CD4-positive, alpha-beta T cell (primary cell): ENCODE data around the gene NOD1. TPM values are rescaled to one million over a fixed set of nuclear protein-coding genes. Genes with fewer than 3 reads are reported as not detected.

Experiments
- ATAC-seq: fragments of 200-7000 bp; cut with Tn5 transposase; one replicate; pipeline ENCODE4 v1.10.0; 2022; ENCODE audit warnings: mild to moderate bottlenecking; ENCODE audit not compliant: poor library complexity
- CTCF ChIA-PET: fragments of 350-600 bp; sonication (Branson Sonifier 250); formaldehyde crosslinking; loops from one replicate; lab custom pipeline; 2021; ENCODE audit warnings: antibody characterized with exemption, inconsistent platforms; lab: Charles Lee
- POLR2A ChIA-PET: fragments of 350-600 bp; sonication (Branson Sonifier 250); formaldehyde crosslinking; loops from one replicate; lab custom pipeline; 2021; ENCODE audit warnings: antibody characterized with exemption, inconsistent platforms; lab: Charles Lee
- DNase-seq, 14 experiments: peaks; one replicate each; pipeline ENCODE4 v3.0.0-alpha.2; 2013 to 2020; ENCODE audit warnings: mixed read lengths in 2 of 14
- H3K27ac ChIP-seq, 2 donors: one replicate each; pipeline versions ENCODE4 v1.5.1 to v1.7.0; 2013; ENCODE audit warnings: low read length in 2 of 2, low read depth in 1 of 2, mild to moderate bottlenecking in 1 of 2
- H3K27me3 ChIP-seq, 2 experiments: 1 replicate in 1 of 2; 2 replicates in 1 of 2; pipeline versions ENCODE4 v1.6.1 to v1.7.0; 2013; ENCODE audit warnings: low read length in 2 of 2, control low read depth in 1 of 2, mild to moderate bottlenecking in 1 of 2, moderate library complexity in 1 of 2; ENCODE audit not compliant: insufficient read depth in 2 of 2, control insufficient read depth in 1 of 2
- H3K36me3 ChIP-seq: one replicate; pipeline ENCODE4 v1.6.1; 2013; ENCODE audit warnings: low read length, control low read depth; ENCODE audit not compliant: insufficient read depth
- H3K4me1 ChIP-seq: one replicate; pipeline ENCODE4 v1.6.1; 2013; ENCODE audit warnings: low read length, control low read depth; ENCODE audit not compliant: insufficient read depth
- H3K4me3 ChIP-seq: one replicate; pipeline ENCODE4 v1.5.1; 2013; ENCODE audit warnings: mild to moderate bottlenecking, low read length, moderate library complexity
- H3K9me3 ChIP-seq, 2 experiments: 1 replicate in 1 of 2; 2 replicates in 1 of 2; pipeline versions ENCODE4 v1.6.1 to v1.7.0; 2013; ENCODE audit warnings: low read length in 2 of 2, mild to moderate bottlenecking in 2 of 2, control low read depth in 1 of 2, moderate library complexity in 1 of 2; ENCODE audit not compliant: control insufficient read depth in 1 of 2, insufficient read depth in 1 of 2
- H3K27ac Mint-ChIP-seq: one replicate; pipeline ENCODE4 v1.8.0; 2020; ENCODE audit warnings: mixed read lengths
- H3K27me3 Mint-ChIP-seq: one replicate; pipeline ENCODE4 v1.8.0; 2021; ENCODE audit warnings: mixed read lengths
- H3K36me3 Mint-ChIP-seq: one replicate; pipeline ENCODE4 v1.8.0; 2021; ENCODE audit warnings: low read depth, mixed read lengths
- H3K4me1 Mint-ChIP-seq: one replicate; pipeline ENCODE4 v1.8.0; 2021; ENCODE audit warnings: low read depth, mixed read lengths
- H3K4me3 Mint-ChIP-seq: one replicate; pipeline ENCODE4 v1.8.0; 2020; ENCODE audit warnings: mild to moderate bottlenecking, mixed read lengths
- H3K9me3 Mint-ChIP-seq: one replicate; pipeline ENCODE4 v1.8.0; 2020; ENCODE audit warnings: mixed read lengths
- intact Hi-C, 2 experiments: fragments of 100-400 bp; cut with DNase I in 1 of 2; cut with micrococcal nuclease in 1 of 2; formaldehyde crosslinking; loops; one replicate each; pipeline versions ENCODE4 v1.15.1 to v1.9.0; 2023 to 2025; cut with DNase I, micrococcal nuclease
- total RNA-seq, 174 experiments: library from RNA in 2 of 174; stranded (reverse) in 2 of 174; gene quantifications; one replicate each; pipeline ENCODE4 v1.2.3 and lab custom pipeline; 2021 to 2026
- TF ChIP-seq, protein P1 (sequence below): fragments of 200-600 bp; IDR thresholded peaks from one replicate; pipeline ENCODE4 v1.8.0; 2022; ENCODE audit warnings: antibody characterized with exemption, mild to moderate bottlenecking

NOD1 gene
- total RNA-seq, 2 experiments from 2014 or later = 11.6 to 12.6 TPM

- Histone ChIP-seq H3K27ac (no peak overlapping the region), H3K9me3 (no peaks in the 10 kb centered on the region), H3K36me3 (no peaks in the 10 kb centered on the region), H3K4me3 (no peak overlapping the region), H3K27me3 (no peaks in the 10 kb centered on the region), H3K4me1 (peaks cover 25% of the 10 kb centered on the region)
- Mint-ChIP-seq H3K4me1 (peaks cover 47% of the 10 kb centered on the region), H3K27ac (no peak overlapping the region), H3K27me3 (no peaks in the 10 kb centered on the region), H3K36me3 (peaks cover 9% of the 10 kb centered on the region), H3K9me3 (no peaks in the 10 kb centered on the region), H3K4me3 (no peak overlapping the region)
- DNase-seq = no peak
- ATAC-seq = no peak
- ChIA-PET POLR2A (interaction anchor here (1.4 kb wide), 1 partner anchor 12 kb away, joined by 5 read pairs; the partner anchor contains the start of gene NOD1), CTCF (no interaction called here)
- intact Hi-C loops = loop anchor here in 1 of 2 experiments (5.0 kb wide), 2 partner anchors 98 to 193 kb away; no protein-coding TSS in a partner anchor
- TF ChIP-seq, protein P1, sequence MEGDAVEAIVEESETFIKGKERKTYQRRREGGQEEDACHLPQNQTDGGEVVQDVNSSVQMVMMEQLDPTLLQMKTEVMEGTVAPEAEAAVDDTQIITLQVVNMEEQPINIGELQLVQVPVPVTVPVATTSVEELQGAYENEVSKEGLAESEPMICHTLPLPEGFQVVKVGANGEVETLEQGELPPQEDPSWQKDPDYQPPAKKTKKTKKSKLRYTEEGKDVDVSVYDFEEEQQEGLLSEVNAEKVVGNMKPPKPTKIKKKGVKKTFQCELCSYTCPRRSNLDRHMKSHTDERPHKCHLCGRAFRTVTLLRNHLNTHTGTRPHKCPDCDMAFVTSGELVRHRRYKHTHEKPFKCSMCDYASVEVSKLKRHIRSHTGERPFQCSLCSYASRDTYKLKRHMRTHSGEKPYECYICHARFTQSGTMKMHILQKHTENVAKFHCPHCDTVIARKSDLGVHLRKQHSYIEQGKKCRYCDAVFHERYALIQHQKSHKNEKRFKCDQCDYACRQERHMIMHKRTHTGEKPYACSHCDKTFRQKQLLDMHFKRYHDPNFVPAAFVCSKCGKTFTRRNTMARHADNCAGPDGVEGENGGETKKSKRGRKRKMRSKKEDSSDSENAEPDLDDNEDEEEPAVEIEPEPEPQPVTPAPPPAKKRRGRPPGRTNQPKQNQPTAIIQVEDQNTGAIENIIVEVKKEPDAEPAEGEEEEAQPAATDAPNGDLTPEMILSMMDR = no peak
These were observed 12.8 kb downstream of the NOD1 start for GRCh38 chr7:30465811-30466180.

GRCh38 chr7:30465046-30465810, 13.4 kb downstream of the NOD1 start:
- Mint-ChIP-seq H3K9me3 (no peaks in the 10 kb centered on the region), H3K27ac (peak overlapping the region; percentile 5), H3K4me1 (peaks cover 41% of the 10 kb centered on the region), H3K27me3 (no peaks in the 10 kb centered on the region), H3K4me3 (no peak overlapping the region), H3K36me3 (peaks cover 9% of the 10 kb centered on the region)
- intact Hi-C loops = loop anchor here in 1 of 2 experiments (5.0 kb wide), 2 partner anchors 98 to 193 kb away; no protein-coding TSS in a partner anchor
- TF ChIP-seq, protein P1 = no peak
- Histone ChIP-seq H3K27ac (no peak overlapping the region), H3K4me3 (no peak overlapping the region), H3K9me3 (no peaks in the 10 kb centered on the region), H3K27me3 (no peaks in the 10 kb centered on the region), H3K4me1 (peaks cover 24% of the 10 kb centered on the region), H3K36me3 (peaks cover 4% of the 10 kb centered on the region)
- CTCF ChIA-PET = no interaction called here
- POLR2A ChIA-PET = interaction anchor here (1.4 kb wide), 1 partner anchor 13 kb away, joined by 5 read pairs; the partner anchor contains the start of gene NOD1
- ATAC-seq (no peak), DNase-seq (no peak)

- POLR2A ChIA-PET = no interaction called here
- H3K27ac Mint-ChIP-seq = peak overlapping the region; percentile 5
- H3K27me3 Mint-ChIP-seq = no peaks in the 10 kb centered on the region
These were observed 14.3 kb downstream of the NOD1 start for GRCh38 chr7:30464231-30464671.

More at GRCh38 chr7:30464231-30464671, 14.3 kb downstream of the NOD1 start:
- Histone ChIP-seq H3K4me3 (no peak overlapping the region), H3K27me3 (no peaks in the 10 kb centered on the region), H3K27ac (no peak overlapping the region), H3K4me1 (peaks cover 20% of the 10 kb centered on the region), H3K36me3 (peaks cover 12% of the 10 kb centered on the region), H3K9me3 (no peaks in the 10 kb centered on the region)
- CTCF ChIA-PET = interaction anchor here (0.9 kb wide), 1 partner anchor 31 kb away, joined by 3 read pairs; no protein-coding TSS in a partner anchor
- intact Hi-C loops = no loop called here
- TF ChIP-seq, protein P1 = no peak
- Mint-ChIP-seq H3K4me1 (peaks cover 34% of the 10 kb centered on the region), H3K4me3 (no peak overlapping the region), H3K9me3 (no peaks in the 10 kb centered on the region), H3K36me3 (peaks cover 16% of the 10 kb centered on the region)
- no peak for ATAC-seq
- DNase-seq = peak in 1 of 14 experiments; percentile 15
